H9 (cell line): ENCODE results near the gene YTHDC1. TPM values are rescaled to one million over a fixed set of nuclear protein-coding genes. Genes with fewer than 3 reads are reported as not detected.

Experiments
- DNase-seq: peaks from one replicate; pipeline ENCODE4 v3.0.0-alpha.2; 2017
- H2AFZ ChIP-seq: one replicate; pipeline ENCODE4 v1.6.1; 2013; ENCODE audit warnings: mild to moderate bottlenecking, low read length, control low read depth, moderate library complexity
- H2AK5ac ChIP-seq: 2 replicates; pipeline ENCODE4 v1.6.1; 2013; ENCODE audit warnings: low read length, control low read depth, mixed read lengths; ENCODE audit not compliant: insufficient read length
- H2BK120ac ChIP-seq: one replicate; pipeline ENCODE4 v1.6.1; 2013; ENCODE audit warnings: low read depth, mild to moderate bottlenecking, low read length, control low read depth, inconsistent platforms; ENCODE audit not compliant: poor library complexity, severe bottlenecking
- H2BK12ac ChIP-seq: 2 replicates; pipeline ENCODE4 v1.6.1; 2013; ENCODE audit warnings: low read length, control low read depth, mixed read lengths, low read depth; ENCODE audit not compliant: insufficient read length
- H2BK15ac ChIP-seq: 2 replicates; pipeline ENCODE4 v1.6.1; 2013; ENCODE audit warnings: low read depth, low read length, control low read depth
- H2BK20ac ChIP-seq: one replicate; pipeline ENCODE4 v1.6.1; 2013; ENCODE audit warnings: low read depth, mild to moderate bottlenecking, low read length, control low read depth, inconsistent platforms; ENCODE audit not compliant: poor library complexity, severe bottlenecking
- H2BK5ac ChIP-seq: 2 replicates; pipeline ENCODE4 v1.6.1; 2013; ENCODE audit warnings: low read length, control low read depth, mixed read lengths; ENCODE audit not compliant: insufficient read length
- H3K14ac ChIP-seq: 2 replicates; pipeline ENCODE4 v1.6.1; 2013; ENCODE audit warnings: low read length, control low read depth; ENCODE audit not compliant: insufficient read depth
- H3K18ac ChIP-seq: 2 replicates; pipeline ENCODE4 v1.6.1; 2013; ENCODE audit warnings: low read depth, mild to moderate bottlenecking, mixed read lengths, low read length, control low read depth; ENCODE audit not compliant: insufficient read length
- H3K23ac ChIP-seq: 2 replicates; pipeline ENCODE4 v1.6.1; 2013; ENCODE audit warnings: low read length, control low read depth, mixed read lengths, low read depth; ENCODE audit not compliant: insufficient read length
- H3K23me2 ChIP-seq: 2 replicates; pipeline ENCODE4 v1.6.1; 2013; ENCODE audit warnings: low read depth, mild to moderate bottlenecking, mixed read lengths, low read length, control low read depth; ENCODE audit not compliant: insufficient read length, poor library complexity, severe bottlenecking
- H3K27ac ChIP-seq: 2 replicates; pipeline ENCODE4 v1.5.1; 2013; ENCODE audit warnings: low read length, control low read depth, mixed read lengths, low read depth; ENCODE audit not compliant: insufficient read length
- H3K27me3 ChIP-seq: 2 replicates; pipeline ENCODE4 v1.6.1; 2013; ENCODE audit warnings: low read length, control low read depth, inconsistent platforms; ENCODE audit not compliant: insufficient read depth
- H3K4ac ChIP-seq: 2 replicates; pipeline ENCODE4 v1.6.1; 2013; ENCODE audit warnings: low read depth, mild to moderate bottlenecking, control low read depth, inconsistent platforms, low read length, moderate library complexity
- H3K4me1 ChIP-seq: 2 replicates; pipeline ENCODE4 v1.6.1; 2013; ENCODE audit warnings: low read length, control low read depth, inconsistent platforms; ENCODE audit not compliant: insufficient read depth
- H3K4me2 ChIP-seq: 2 replicates; pipeline ENCODE4 v1.6.1; 2013; ENCODE audit warnings: low read length, control low read depth, mixed read lengths; ENCODE audit not compliant: insufficient read length, insufficient read depth
- H3K56ac ChIP-seq: 2 replicates; pipeline ENCODE4 v1.6.1; 2013; ENCODE audit warnings: low read depth, mild to moderate bottlenecking, mixed read lengths, low read length, control low read depth; ENCODE audit not compliant: insufficient read length
- H3K79me1 ChIP-seq: 2 replicates; pipeline ENCODE4 v1.6.1; 2013; ENCODE audit warnings: low read depth, mild to moderate bottlenecking, moderate library complexity, low read length, control low read depth, inconsistent platforms; ENCODE audit not compliant: insufficient read depth, poor library complexity, severe bottlenecking
- H3K79me2 ChIP-seq: 2 replicates; pipeline ENCODE4 v1.6.1; 2013; ENCODE audit warnings: low read length, control low read depth, inconsistent platforms; ENCODE audit not compliant: insufficient read depth
- H3K9ac ChIP-seq: 2 replicates; pipeline ENCODE4 v1.6.1; 2013; ENCODE audit warnings: low read length, control low read depth, mixed read lengths; ENCODE audit not compliant: insufficient read length; ENCODE audit errors: extremely low read depth
- H3K9me3 ChIP-seq: one replicate; pipeline ENCODE4 v1.6.1; 2013; ENCODE audit warnings: low read depth, low read length, inconsistent platforms; ENCODE audit not compliant: control insufficient read depth
- H3T11ph ChIP-seq: one replicate; pipeline ENCODE4 v1.6.1; 2013; ENCODE audit warnings: mild to moderate bottlenecking, low read length, control low read depth, inconsistent platforms
- H4K20me1 ChIP-seq: one replicate; pipeline ENCODE4 v1.6.1; 2013; ENCODE audit not compliant: control insufficient read depth, insufficient read length, insufficient read depth
- H4K5ac ChIP-seq: 2 replicates; pipeline ENCODE4 v1.6.1; 2013; ENCODE audit warnings: low read depth, mild to moderate bottlenecking, mixed read lengths, low read length, control low read depth; ENCODE audit not compliant: insufficient read length
- H4K8ac ChIP-seq: replicated peaks from 2 replicates; pipeline ENCODE4 v1.6.1; 2013; ENCODE audit warnings: low read length, control low read depth, mixed read lengths, low read depth; ENCODE audit not compliant: insufficient read length
- H4K91ac ChIP-seq: 2 replicates; pipeline ENCODE4 v1.6.1; 2013; ENCODE audit warnings: low read depth, mild to moderate bottlenecking, moderate library complexity, mixed read lengths, low read length, control low read depth; ENCODE audit not compliant: insufficient read length
- H3K27ac Mint-ChIP-seq, 3 experiments: 2 replicates in 2 of 3; 3 replicates in 1 of 3; pipeline ENCODE4 v1.8.0; 2020 to 2021; ENCODE audit warnings: mixed read lengths in 3 of 3, mild to moderate bottlenecking in 1 of 3, moderate library complexity in 1 of 3
- H3K27me3 Mint-ChIP-seq: 2 replicates; pipeline ENCODE4 v1.8.0; 2021; ENCODE audit warnings: low read depth, mild to moderate bottlenecking, moderate library complexity, mixed read lengths
- H3K36me3 Mint-ChIP-seq, 3 experiments: 2 replicates in 2 of 3; 3 replicates in 1 of 3; pipeline ENCODE4 v1.8.0; 2020 to 2021; ENCODE audit warnings: low read depth in 3 of 3, mixed read lengths in 3 of 3; ENCODE audit not compliant: insufficient read depth in 1 of 3
- H3K4me1 Mint-ChIP-seq, 2 experiments: 2 replicates each; pipeline ENCODE4 v1.8.0; 2020; ENCODE audit warnings: mixed read lengths in 2 of 2
- H3K4me3 Mint-ChIP-seq, 2 experiments: 2 replicates in 1 of 2; 3 replicates in 1 of 2; pipeline ENCODE4 v1.8.0; 2020 to 2021; ENCODE audit warnings: mild to moderate bottlenecking in 2 of 2, mixed read lengths in 2 of 2, moderate library complexity in 1 of 2
- H3K9me3 Mint-ChIP-seq, 2 experiments: 2 replicates in 1 of 2; 3 replicates in 1 of 2; pipeline ENCODE4 v1.8.0; 2020; ENCODE audit warnings: mild to moderate bottlenecking in 2 of 2, mixed read lengths in 2 of 2, moderate library complexity in 1 of 2
- CTCF ChIP-seq: fragments of 200-600 bp; sonication (generic); conservative IDR thresholded peaks from 3 replicates; pipeline ENCODE4 v1.8.0; 2021; ENCODE audit warnings: antibody characterized with exemption, mild to moderate bottlenecking
- WGBS: extraction: QIAGEN DNeasy Blood & Tissue Kit; methylation state at CpG from one replicate; pipeline ENCODE4 v1.1.7; 2013; ENCODE audit warnings: missing lambda C conversion rate, low lambda C conversion rate, mixed read lengths; ENCODE audit not compliant: insufficient read length; ENCODE audit errors: extremely low coverage; 5-methylcytosine and 5-hydroxymethylcytosine counted together
- total RNA-seq: library from RNA; stranded (reverse); gene quantifications from 2 replicates; pipeline ENCODE4 v1.2.1, GENCODE V29; 2021

The YTHDC1 gene
- total RNA-seq, 1 experiment from 2014 or later = 158 TPM

- Histone ChIP-seq H2AFZ (no peak overlapping the region), H3K4ac (no peak overlapping the region), H3K4me2 (no peak overlapping the region), H3K27ac (no peak overlapping the region), H3K23ac (no peak overlapping the region), H3K23me2 (peaks cover 3% of the 10 kb centered on the region), H2AK5ac (no peak overlapping the region), H3K18ac (no peak overlapping the region), H2BK120ac (no peak overlapping the region), H3T11ph (no peak overlapping the region), H3K4me1 (no peaks in the 10 kb centered on the region), H2BK15ac (no peak overlapping the region), H3K79me1 (no peaks in the 10 kb centered on the region), H4K20me1 (no peaks in the 10 kb centered on the region), H3K14ac (no peak overlapping the region), H3K56ac (no peak overlapping the region), H2BK5ac (no peak overlapping the region), H4K8ac (no peak overlapping the region), H3K9me3 (no peaks in the 10 kb centered on the region), H3K9ac (no peak overlapping the region), H2BK20ac (no peak overlapping the region), H3K27me3 (no peaks in the 10 kb centered on the region), H4K91ac (no peak overlapping the region), H3K79me2 (peaks cover 15% of the 10 kb centered on the region), H4K5ac (no peak overlapping the region), H2BK12ac (no peak overlapping the region)
- H3K27me3 Mint-ChIP-seq = no peaks in the 10 kb centered on the region
- 100% methylated on average over 1 of the region's 2 CpGs for WGBS
- H3K4me1 Mint-ChIP-seq = peaks cover 8 to 11% of the 10 kb centered on the region in 2 experiments
- no peak for TF ChIP-seq CTCF
- H3K4me3 Mint-ChIP-seq = no peak overlapping the region
- no peak for DNase-seq
- H3K27ac Mint-ChIP-seq = no peak overlapping the region
- peaks cover 7 to 8% (median 8%) of the 10 kb centered on the region in 3 experiments for H3K36me3 Mint-ChIP-seq
- H3K9me3 Mint-ChIP-seq = no peaks in the 10 kb centered on the region
These were observed 2.9 kb upstream of the YTHDC1 start for GRCh38 chr4:68352791-68353190.
